NCI-H446 treated with DMSO at 0.1 percent for 48 hours (cell line): ENCODE data around the gene NPM3.

Source experiments
- DNase-seq: peaks from one replicate; lab custom pipeline; 2025; lab: John Stamatoyannopoulos, UW

NPM3 gene

DNA sequence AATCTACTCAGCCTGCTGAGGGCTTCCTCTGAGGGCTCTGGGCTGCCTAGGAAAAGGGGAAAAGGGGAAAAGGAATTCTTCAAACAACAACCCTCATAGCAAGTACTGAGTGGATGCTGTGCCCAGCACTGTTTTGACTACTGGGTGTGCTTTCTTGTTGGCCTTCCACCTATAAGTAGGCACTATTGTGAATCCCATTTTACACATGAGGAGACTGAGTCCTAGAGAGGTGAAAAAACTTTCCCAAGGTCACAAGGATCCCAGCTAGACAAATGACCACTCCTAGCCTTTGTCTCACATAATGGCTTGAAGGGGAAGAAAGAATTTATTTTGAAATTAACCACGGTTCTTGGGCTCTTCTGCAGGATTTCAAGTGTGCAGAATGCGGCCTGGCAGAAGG lies 24.4 kb downstream of the NPM3 start:
- no peak for DNase-seq

DNA sequence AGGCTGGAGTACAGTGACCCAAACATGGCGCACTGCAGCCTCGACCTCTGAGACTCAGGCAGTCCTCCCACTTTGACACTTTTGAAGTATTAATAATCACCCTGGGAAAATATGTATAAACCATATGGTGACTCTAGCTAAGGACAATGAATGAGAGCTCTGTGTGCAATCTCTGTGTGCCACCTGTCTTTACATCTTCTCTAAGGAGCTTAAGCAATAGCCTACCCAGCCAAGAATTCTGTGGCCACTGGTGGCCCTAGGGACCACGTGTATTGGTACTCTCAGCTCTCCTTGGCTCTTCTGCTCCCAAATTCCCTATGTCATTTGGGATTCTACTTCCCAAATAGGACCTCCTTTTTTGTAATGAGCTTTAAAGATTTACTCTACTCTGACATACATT lies 31.0 kb downstream of the NPM3 start:
- no peak for DNase-seq

DNA sequence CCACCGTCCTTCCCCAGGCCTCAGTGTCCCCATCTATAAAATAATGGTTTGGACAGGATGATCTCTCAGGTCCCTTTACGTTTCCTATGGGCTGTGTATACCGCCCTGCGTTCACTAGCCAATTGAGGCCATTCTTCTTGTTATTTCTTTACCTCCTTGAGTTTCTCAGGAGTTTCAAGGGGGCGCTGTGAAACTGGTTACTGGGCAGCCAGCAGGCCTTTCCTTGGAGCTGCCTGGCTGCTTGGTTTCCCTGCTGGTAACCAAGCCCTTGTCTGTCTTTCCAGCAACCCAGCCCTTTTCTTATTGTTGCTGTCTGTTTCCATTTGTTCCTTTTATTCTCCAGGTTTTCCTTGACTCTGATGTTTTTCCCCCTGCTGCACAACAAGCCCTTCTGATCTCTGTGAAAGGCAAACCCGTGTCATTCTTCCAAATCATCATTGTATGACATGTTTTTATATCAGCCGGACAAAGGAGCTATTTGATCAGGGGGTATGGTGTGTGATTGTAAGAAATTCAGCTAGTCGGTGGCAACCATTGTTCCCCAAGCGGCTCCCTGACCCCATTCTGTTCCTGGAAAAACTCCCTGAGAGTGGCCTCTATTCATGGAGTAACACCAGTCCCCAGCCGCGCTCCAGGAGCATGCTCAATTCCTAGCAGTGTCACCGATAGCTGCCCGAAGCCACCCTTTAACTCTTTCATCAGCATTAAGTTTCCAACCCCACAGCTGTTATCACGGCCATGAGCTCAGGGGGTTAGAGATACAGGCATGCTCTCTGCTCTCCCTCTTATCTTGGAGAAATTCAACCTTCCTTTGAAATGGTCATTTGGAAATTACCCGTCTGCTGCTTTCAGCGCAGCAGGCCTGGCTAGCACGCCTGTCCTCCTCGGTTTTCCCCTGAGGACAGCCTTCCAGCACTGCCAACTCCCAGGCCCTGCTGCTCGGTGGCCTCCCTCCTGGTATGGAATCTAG lies 33.9 kb downstream of the NPM3 start:
- no peak for DNase-seq

DNA sequence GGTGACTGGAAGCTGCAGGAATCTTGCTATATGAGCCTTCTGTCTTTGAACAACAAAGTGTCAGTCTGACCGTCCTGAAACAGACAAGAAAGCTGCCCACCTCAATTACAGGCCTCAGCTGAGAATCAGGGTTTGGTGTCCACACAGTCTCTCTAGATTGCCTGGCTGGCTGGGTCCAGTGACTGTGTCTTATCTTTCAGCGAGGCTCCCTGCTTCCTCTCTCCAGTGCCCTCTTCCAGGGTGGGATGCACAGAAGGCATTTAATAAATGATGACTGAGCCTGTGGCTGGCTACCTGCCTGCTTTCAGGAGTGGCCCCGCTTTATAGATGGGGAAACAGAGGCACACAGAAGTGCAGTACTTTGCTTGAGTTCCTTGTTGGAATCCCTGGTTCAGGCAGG lies 34.8 kb downstream of the NPM3 start:
- no peak for DNase-seq

GRCh38 chr10:101745074-101745696 lies 38.1 kb downstream of the NPM3 start:
- DNase-seq: no peak

- no peak for DNase-seq
Observed at GRCh38 chr10:101744267-101744666, 39.0 kb downstream of the NPM3 start.

GRCh38 chr10:101741938-101742337 lies 41.3 kb downstream of the NPM3 start:
- no peak for DNase-seq

- DNase-seq: no peak
Observed at GRCh38 chr10:101736666-101737065, 46.6 kb downstream of the NPM3 start.

- DNase-seq: no peak
Observed at GRCh38 chr10:101732096-101732495, 51.1 kb downstream of the NPM3 start.
